Stimulated activated naive CD4-positive, alpha-beta T cell (primary cell): ENCODE data around the gene GAS7.

ENCODE experiments used
- DNase-seq, 6 experiments: peaks; one replicate each; lab custom pipeline; 2025; lab: John Stamatoyannopoulos, UW

GAS7 gene

GRCh38 chr17:9979463-9979995, 218.9 kb downstream of the GAS7 start:
- no peak for DNase-seq

GRCh38 chr17:9977180-9977575, 221.2 kb downstream of the GAS7 start:
- no peak for DNase-seq

- no peak for DNase-seq
These were observed 221.9 kb downstream of the GAS7 start for GRCh38 chr17:9976283-9977179.

- DNase-seq: no peak
These were observed 223.7 kb downstream of the GAS7 start for GRCh38 chr17:9974448-9975381.

- DNase-seq: no peak
These were observed 224.5 kb downstream of the GAS7 start for GRCh38 chr17:9973669-9974447.

GRCh38 chr17:9971991-9972390, 226.4 kb downstream of the GAS7 start:
- DNase-seq: no peak

GRCh38 chr17:9969301-9969935, 229.0 kb downstream of the GAS7 start:
- DNase-seq: no peak

GRCh38 chr17:9968881-9969280, 229.5 kb downstream of the GAS7 start:
- no peak for DNase-seq

- no peak for DNase-seq
These were observed 230.4 kb downstream of the GAS7 start for GRCh38 chr17:9968008-9968407.

- DNase-seq: no peak
These were observed 238.9 kb downstream of the GAS7 start for GRCh38 chr17:9959377-9959981.

- no peak for DNase-seq
These were observed 239.7 kb downstream of the GAS7 start for GRCh38 chr17:9958586-9959281.

- DNase-seq: no peak
These were observed 241.2 kb downstream of the GAS7 start for GRCh38 chr17:9957244-9957643.

- DNase-seq: no peak
These were observed 241.8 kb downstream of the GAS7 start for GRCh38 chr17:9956474-9957131.

GRCh38 chr17:9953492-9953891, 244.9 kb downstream of the GAS7 start:
- DNase-seq: no peak

- DNase-seq: no peak
These were observed 246.6 kb downstream of the GAS7 start for GRCh38 chr17:9951803-9952202.

- no peak for DNase-seq
These were observed 249.5 kb downstream of the GAS7 start for GRCh38 chr17:9948928-9949327.

GRCh38 chr17:9944704-9945103, 253.7 kb downstream of the GAS7 start:
- DNase-seq: no peak

- DNase-seq: no peak
These were observed 255.1 kb downstream of the GAS7 start for GRCh38 chr17:9943343-9943742.

- DNase-seq: no peak
These were observed 255.5 kb downstream of the GAS7 start for GRCh38 chr17:9942885-9943284.

- DNase-seq: no peak
These were observed 257.1 kb downstream of the GAS7 start for GRCh38 chr17:9941305-9941704.
